ENCODE measurements around the gene RNF208.

GRCh38 chr9:137255448-137256114 lies 33.5 kb upstream of the RNF208 start:
- no peak for TF ChIP-seq EZH2 (IDR thresholded peaks at IDR 0.05; ENCODE audit: low read length)
- TF ChIP-seq CTCF (optimal IDR thresholded peaks at IDR 0.05 in 1 of 3, IDR thresholded peaks at IDR 0.05 in 1 of 3, conservative IDR thresholded peaks at IDR 0.05 in 1 of 3; ENCODE audit: extremely low read depth in 1 of 3, insufficient read depth in 2 of 3, low read length in 3 of 3), result no peak
